ENCODE measurements around the gene BRD2.

BRD2 gene

GRCh38 chr6:32956176-32956575, 12.2 kb upstream of the BRD2 start:
- no peak for TF ChIP-seq CTCF (IDR thresholded peaks at IDR 0.05; ENCODE audit: control insufficient read depth, insufficient read depth, low read depth, low read length, missing control alignments)
- no peak overlapping the region for H3K4me3 ChIP-seq (ENCODE audit: control insufficient read depth, low read depth, low read length)
- DNase-seq (ENCODE audit: low read depth): no peak

- no peak for DNase-seq (ENCODE audit: low read depth)
- TF ChIP-seq CTCF (IDR thresholded peaks at IDR 0.05; ENCODE audit: control insufficient read depth, insufficient read depth, low read depth, low read length, missing control alignments): no peak
These were observed 7.8 kb upstream of the BRD2 start for GRCh38 chr6:32960563-32960962.

GRCh38 chr6:32962213-32962826, 6.1 kb upstream of the BRD2 start:
- no peak overlapping the region for H3K4me3 ChIP-seq (ENCODE audit: control insufficient read depth, low read depth, low read length)
- no peak for TF ChIP-seq CTCF (IDR thresholded peaks at IDR 0.05; ENCODE audit: control insufficient read depth, insufficient read depth, low read depth, low read length, missing control alignments)
- DNase-seq (ENCODE audit: low read depth): no peak

More at GRCh38 chr6:32960563-32960962, 7.8 kb upstream of the BRD2 start:
- no peak overlapping the region for H3K4me3 ChIP-seq (ENCODE audit: control insufficient read depth, low read depth, low read length)

GRCh38 chr6:32963866-32964265, 4.5 kb upstream of the BRD2 start:
- no peak for DNase-seq (ENCODE audit: low read depth)
- no peak overlapping the region for H3K4me3 ChIP-seq (ENCODE audit: control insufficient read depth, low read depth, low read length)
- TF ChIP-seq CTCF (IDR thresholded peaks at IDR 0.05; ENCODE audit: control insufficient read depth, insufficient read depth, low read depth, low read length, missing control alignments): no peak

GRCh38 chr6:32964776-32965175, 3.6 kb upstream of the BRD2 start:
- no peak for DNase-seq (ENCODE audit: low read depth)
- no peak overlapping the region for H3K4me3 ChIP-seq (ENCODE audit: control insufficient read depth, low read depth, low read length)
- TF ChIP-seq CTCF (IDR thresholded peaks at IDR 0.05; ENCODE audit: control insufficient read depth, insufficient read depth, low read depth, low read length, missing control alignments): no peak

- peak overlapping the region; percentile 93 for H3K4me3 ChIP-seq (ENCODE audit: control insufficient read depth, low read depth, low read length)
- no peak for DNase-seq (ENCODE audit: low read depth)
- peak; percentile 57 for TF ChIP-seq CTCF (IDR thresholded peaks at IDR 0.05; ENCODE audit: control insufficient read depth, insufficient read depth, low read depth, low read length, missing control alignments)
These were observed 973 bp upstream of the BRD2 start for GRCh38 chr6:32967151-32968091.
